GM21619 (cell line): ENCODE results near the gene PPP2R2D.
"Not testable (repeated sequence)": the region's sequence is repeated elsewhere in the genome, so short reads cannot be mapped to it uniquely, and the experiment has no call there.

Experiments
- ATAC-seq: cut with Tn5 transposase; IDR thresholded peaks from one replicate; pipeline ENCODE4 v1.9.1; 2021; ENCODE audit not compliant: unreplicated experiment

The PPP2R2D gene

GRCh38 chr10:131905603-131906268 lies 4.9 kb downstream of the PPP2R2D start:
- no peak for ATAC-seq

GRCh38 chr10:131906269-131906639 lies 5.4 kb downstream of the PPP2R2D start:
- no peak for ATAC-seq

- ATAC-seq, result no peak
Measured at GRCh38 chr10:131907679-131908078, 6.9 kb downstream of the PPP2R2D start.

GRCh38 chr10:131908151-131908550 lies 7.3 kb downstream of the PPP2R2D start:
- ATAC-seq, result no peak

GRCh38 chr10:131909014-131909808 lies 8.4 kb downstream of the PPP2R2D start:
- no peak for ATAC-seq

- no peak for ATAC-seq
Measured at GRCh38 chr10:131909929-131910328, 9.1 kb downstream of the PPP2R2D start.

- ATAC-seq, result no peak
Measured at GRCh38 chr10:131910663-131911314, 10.0 kb downstream of the PPP2R2D start.

GRCh38 chr10:131911451-131911850 lies 10.6 kb downstream of the PPP2R2D start:
- ATAC-seq, result no peak

GRCh38 chr10:131912620-131913019 lies 11.8 kb downstream of the PPP2R2D start:
- ATAC-seq, result no peak

- ATAC-seq, result no peak
Measured at GRCh38 chr10:131915484-131915883, 14.7 kb downstream of the PPP2R2D start.

- ATAC-seq, result no peak
Measured at GRCh38 chr10:131915990-131916766, 15.4 kb downstream of the PPP2R2D start.

- ATAC-seq, result not testable (repeated sequence)
Measured at GRCh38 chr10:131916767-131917160, 16.0 kb downstream of the PPP2R2D start.

GRCh38 chr10:131917496-131917895 lies 16.7 kb downstream of the PPP2R2D start:
- ATAC-seq, result not testable (repeated sequence)

- ATAC-seq, result not testable (repeated sequence)
Measured at GRCh38 chr10:131919461-131919860, 18.7 kb downstream of the PPP2R2D start.

GRCh38 chr10:131920151-131920550 lies 19.3 kb downstream of the PPP2R2D start:
- ATAC-seq, result no peak

- no peak for ATAC-seq
Measured at GRCh38 chr10:131920693-131921092, 19.9 kb downstream of the PPP2R2D start.

- ATAC-seq, result peak; percentile 75
Measured at GRCh38 chr10:131921184-131921583, 20.4 kb downstream of the PPP2R2D start.

GRCh38 chr10:131923038-131923756 lies 22.4 kb downstream of the PPP2R2D start:
- no peak for ATAC-seq

- no peak for ATAC-seq
Measured at GRCh38 chr10:131925011-131925649, 24.3 kb downstream of the PPP2R2D start.

GRCh38 chr10:131925716-131926115 lies 24.9 kb downstream of the PPP2R2D start:
- ATAC-seq, result no peak
